SK-N-SH treated with all-trans-retinoic acid at 6 μM for 48 hours (cell line): ENCODE data around the gene CHST14.
A peak's percentile ranks its signal among the peaks of the same experiment; 100 is the strongest.

Experiments
- ATAC-seq: fragments of 200-7000 bp; cut with Tn5 transposase; 3 replicates; pipeline ENCODE4 v1.9.1; 2020; ENCODE audit warnings: mild to moderate bottlenecking, moderate library complexity
- ARNTL ChIP-seq: fragments of 450-650 bp; formaldehyde crosslinking; IDR thresholded peaks from 2 replicates; pipeline ENCODE4 v1.5.0; 2020; ENCODE audit warnings: low read depth, mild to moderate bottlenecking, moderate library complexity, borderline replicate concordance
- BACH2 ChIP-seq: fragments of 250-450 bp; sonication (Bioruptor Pico); IDR thresholded peaks from 2 replicates; pipeline ENCODE4 v1.9.0; 2021; ENCODE audit warnings: mild to moderate bottlenecking, borderline replicate concordance
- CREB5 ChIP-seq: fragments of 250-450 bp; sonication (Bioruptor Pico); IDR thresholded peaks from 2 replicates; pipeline ENCODE4 v1.5.1; 2020; ENCODE audit warnings: low read depth, mild to moderate bottlenecking, moderate library complexity
- CSDC2 ChIP-seq: fragments of 250-450 bp; sonication (Bioruptor Pico); IDR thresholded peaks from 2 replicates; pipeline ENCODE4 v1.5.0; 2020; ENCODE audit warnings: mild to moderate bottlenecking, moderate library complexity
- ESRRG ChIP-seq: fragments of 250-450 bp; sonication (Bioruptor Pico); IDR thresholded peaks from 2 replicates; pipeline ENCODE4 v1.6.1; 2021; ENCODE audit warnings: mild to moderate bottlenecking
- GLIS3 ChIP-seq: fragments of 250-450 bp; sonication (Bioruptor Pico); IDR thresholded peaks from 2 replicates; pipeline ENCODE4 v1.5.0; 2020; ENCODE audit warnings: mild to moderate bottlenecking, moderate library complexity
- ISL1 ChIP-seq: fragments of 250-450 bp; sonication (Bioruptor Pico); IDR thresholded peaks from 2 replicates; pipeline ENCODE4 v2.1.2; 2022; ENCODE audit warnings: mild to moderate bottlenecking, moderate library complexity
- OSR1 ChIP-seq: fragments of 250-450 bp; sonication (Bioruptor Pico); IDR thresholded peaks from 2 replicates; pipeline ENCODE4 v1.8.0; 2022; ENCODE audit warnings: moderate library complexity, mild to moderate bottlenecking, inconsistent platforms
- PATZ1 ChIP-seq: fragments of 250-450 bp; sonication (Bioruptor Pico); IDR thresholded peaks from 2 replicates; pipeline ENCODE4 v1.8.0; 2020; ENCODE audit warnings: mild to moderate bottlenecking, moderate library complexity, borderline replicate concordance
- POU6F1 ChIP-seq: fragments of 250-450 bp; sonication (Bioruptor Pico); IDR thresholded peaks from 2 replicates; pipeline ENCODE4 v1.8.0; 2021; ENCODE audit warnings: low read depth, mild to moderate bottlenecking, moderate library complexity, borderline replicate concordance
- PPARA ChIP-seq: fragments of 250-450 bp; sonication (Bioruptor Pico); IDR thresholded peaks from 2 replicates; pipeline ENCODE4 v1.5.0; 2020; ENCODE audit warnings: mild to moderate bottlenecking, borderline replicate concordance
- RARB ChIP-seq: fragments of 250-450 bp; sonication (Bioruptor Pico); IDR thresholded peaks from 2 replicates; pipeline ENCODE4 v1.8.0; 2021; ENCODE audit warnings: mild to moderate bottlenecking, moderate library complexity
- SNAI2 ChIP-seq: fragments of 250-450 bp; sonication (Bioruptor Pico); IDR thresholded peaks from 2 replicates; pipeline ENCODE4 v1.5.0; 2020; ENCODE audit warnings: mild to moderate bottlenecking, moderate library complexity
- TOX ChIP-seq: fragments of 250-450 bp; sonication (Bioruptor Pico); IDR thresholded peaks from 2 replicates; pipeline ENCODE4 v1.8.0; 2021; ENCODE audit warnings: mild to moderate bottlenecking, moderate library complexity, borderline replicate concordance
- TSHZ2 ChIP-seq: fragments of 250-450 bp; sonication (Bioruptor Pico); IDR thresholded peaks from 2 replicates; pipeline ENCODE4 v1.5.0; 2020; ENCODE audit warnings: mild to moderate bottlenecking, moderate library complexity
- ZFP3 ChIP-seq: fragments of 250-450 bp; sonication (Bioruptor Pico); IDR thresholded peaks from 2 replicates; pipeline ENCODE4 v1.5.0; 2020; ENCODE audit warnings: mild to moderate bottlenecking, moderate library complexity
- ZFP30 ChIP-seq: fragments of 450-650 bp; formaldehyde crosslinking; IDR thresholded peaks from 2 replicates; pipeline ENCODE4 v1.5.0; 2022; ENCODE audit warnings: mild to moderate bottlenecking, moderate library complexity
- ZNF565 ChIP-seq: fragments of 450-650 bp; formaldehyde crosslinking; conservative IDR thresholded peaks from 2 replicates; pipeline ENCODE4 v1.5.0; 2020; ENCODE audit warnings: low read depth, mild to moderate bottlenecking, moderate library complexity
- ZNF70 ChIP-seq: fragments of 450-650 bp; formaldehyde crosslinking; IDR thresholded peaks from 2 replicates; pipeline ENCODE4 v1.5.0; 2020; ENCODE audit warnings: mild to moderate bottlenecking, moderate library complexity
- ZNF8 ChIP-seq: fragments of 450-650 bp; formaldehyde crosslinking; IDR thresholded peaks from 2 replicates; pipeline ENCODE4 v1.5.0; 2020; ENCODE audit warnings: mild to moderate bottlenecking, moderate library complexity

The CHST14 gene

GRCh38 chr15:40439461-40439959, 31.3 kb upstream of the CHST14 start:
- ATAC-seq, result peak; percentile 4; the same call in 2 of the 3 replicates
- TF ChIP-seq ISL1 (CRISPR knock-in tag) (no peak), POU6F1 (CRISPR knock-in tag) (no peak), CREB5 (CRISPR knock-in tag) (no peak), PATZ1 (CRISPR knock-in tag) (no peak), OSR1 (no peak), ARNTL (CRISPR knock-in tag) (no peak), ZFP3 (CRISPR knock-in tag) (no peak), GLIS3 (CRISPR knock-in tag) (no peak), CSDC2 (no peak), ZNF565 (CRISPR knock-in tag) (no peak), ZNF70 (no peak), ZNF8 (CRISPR knock-in tag) (no peak), SNAI2 (CRISPR knock-in tag) (no peak), PPARA (CRISPR knock-in tag) (no peak), RARB (CRISPR knock-in tag) (no peak), TOX (no peak)

- TF ChIP-seq ESRRG (CRISPR knock-in tag) (no peak), PATZ1 (CRISPR knock-in tag) (no peak; the same call in 1 of the 2 replicates), BACH2 (CRISPR knock-in tag) (no peak), ARNTL (CRISPR knock-in tag) (no peak), GLIS3 (CRISPR knock-in tag) (no peak), OSR1 (no peak), ZFP3 (CRISPR knock-in tag) (no peak), ZNF70 (no peak), TOX (no peak)
- TF ChIP-seq, all 23 proteins: peak for 0
- peak; percentile 44 for ATAC-seq
Measured at GRCh38 chr15:40439960-40440742, 30.6 kb upstream of the CHST14 start.

GRCh38 chr15:40440743-40441564, 29.8 kb upstream of the CHST14 start, which contains the start of gene BAHD1:
TSS of gene BAHD1 (plus strand) at chr15:40440953. CDS start at chr15:40458465, 17,512 bp downstream.
- ATAC-seq, result peak; percentile 89
- no peak for TF ChIP-seq TSHZ2 (CRISPR knock-in tag)
- no peak for TF ChIP-seq PATZ1 (CRISPR knock-in tag)
- no peak for TF ChIP-seq POU6F1 (CRISPR knock-in tag)
- no peak for TF ChIP-seq TOX
- no peak for TF ChIP-seq ZNF70
- no peak for TF ChIP-seq ZFP30 (CRISPR knock-in tag)
- TF ChIP-seq ISL1 (CRISPR knock-in tag), result no peak
- TF ChIP-seq ZFP3 (CRISPR knock-in tag), result no peak
- TF ChIP-seq ZNF565 (CRISPR knock-in tag), result no peak
